GM21576 (cell line): ENCODE results near the gene RIPPLY1.
A peak's percentile ranks its signal among the peaks of the same experiment; 100 is the strongest.

Experiments
- ATAC-seq: cut with Tn5 transposase; IDR thresholded peaks from one replicate; pipeline ENCODE4 v1.9.1; 2021; ENCODE audit warnings: mild to moderate bottlenecking, moderate library complexity; ENCODE audit not compliant: unreplicated experiment

The RIPPLY1 gene

DNA sequence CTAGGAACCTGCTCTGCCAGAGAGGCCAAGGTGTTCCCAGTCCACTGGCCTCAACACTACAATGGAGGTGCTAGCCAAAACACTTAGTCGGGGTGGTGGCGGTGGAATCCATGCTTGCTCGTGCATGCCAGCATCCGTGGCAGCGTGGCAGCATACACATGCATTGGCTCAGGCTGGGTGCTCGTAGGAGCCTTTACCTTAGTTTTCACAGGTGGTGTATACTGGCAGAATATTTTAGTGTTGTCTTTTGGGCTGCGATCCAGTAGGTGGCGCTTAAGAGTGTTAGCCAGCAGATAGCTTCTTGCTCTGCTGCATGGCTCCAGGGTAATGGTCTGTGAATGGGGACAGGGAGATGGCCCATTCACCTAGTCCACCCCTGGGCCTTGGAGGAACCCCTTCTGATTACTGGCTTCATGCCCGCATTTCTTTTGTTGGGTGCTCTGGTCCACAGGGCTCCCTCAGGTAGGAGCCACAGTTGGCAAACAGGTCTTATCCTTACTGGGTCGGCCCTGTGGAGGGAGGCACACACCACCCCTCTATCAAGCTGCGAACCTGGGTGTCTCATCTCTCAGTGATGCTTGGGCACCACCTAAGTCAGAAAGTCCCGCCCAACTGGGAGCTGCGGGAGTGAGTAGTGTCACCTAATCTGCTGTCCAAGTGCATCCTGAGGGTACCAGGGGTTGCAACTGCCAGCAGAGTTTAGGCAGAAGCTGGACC lies 40.0 kb downstream of the RIPPLY1 start:
- ATAC-seq: peak; percentile 63
